ENCODE measurements around the gene ZNF335. TPM values are rescaled to one million over a fixed set of nuclear protein-coding genes. Genes with fewer than 3 reads are reported as not detected.

ZNF335 gene, protein sequence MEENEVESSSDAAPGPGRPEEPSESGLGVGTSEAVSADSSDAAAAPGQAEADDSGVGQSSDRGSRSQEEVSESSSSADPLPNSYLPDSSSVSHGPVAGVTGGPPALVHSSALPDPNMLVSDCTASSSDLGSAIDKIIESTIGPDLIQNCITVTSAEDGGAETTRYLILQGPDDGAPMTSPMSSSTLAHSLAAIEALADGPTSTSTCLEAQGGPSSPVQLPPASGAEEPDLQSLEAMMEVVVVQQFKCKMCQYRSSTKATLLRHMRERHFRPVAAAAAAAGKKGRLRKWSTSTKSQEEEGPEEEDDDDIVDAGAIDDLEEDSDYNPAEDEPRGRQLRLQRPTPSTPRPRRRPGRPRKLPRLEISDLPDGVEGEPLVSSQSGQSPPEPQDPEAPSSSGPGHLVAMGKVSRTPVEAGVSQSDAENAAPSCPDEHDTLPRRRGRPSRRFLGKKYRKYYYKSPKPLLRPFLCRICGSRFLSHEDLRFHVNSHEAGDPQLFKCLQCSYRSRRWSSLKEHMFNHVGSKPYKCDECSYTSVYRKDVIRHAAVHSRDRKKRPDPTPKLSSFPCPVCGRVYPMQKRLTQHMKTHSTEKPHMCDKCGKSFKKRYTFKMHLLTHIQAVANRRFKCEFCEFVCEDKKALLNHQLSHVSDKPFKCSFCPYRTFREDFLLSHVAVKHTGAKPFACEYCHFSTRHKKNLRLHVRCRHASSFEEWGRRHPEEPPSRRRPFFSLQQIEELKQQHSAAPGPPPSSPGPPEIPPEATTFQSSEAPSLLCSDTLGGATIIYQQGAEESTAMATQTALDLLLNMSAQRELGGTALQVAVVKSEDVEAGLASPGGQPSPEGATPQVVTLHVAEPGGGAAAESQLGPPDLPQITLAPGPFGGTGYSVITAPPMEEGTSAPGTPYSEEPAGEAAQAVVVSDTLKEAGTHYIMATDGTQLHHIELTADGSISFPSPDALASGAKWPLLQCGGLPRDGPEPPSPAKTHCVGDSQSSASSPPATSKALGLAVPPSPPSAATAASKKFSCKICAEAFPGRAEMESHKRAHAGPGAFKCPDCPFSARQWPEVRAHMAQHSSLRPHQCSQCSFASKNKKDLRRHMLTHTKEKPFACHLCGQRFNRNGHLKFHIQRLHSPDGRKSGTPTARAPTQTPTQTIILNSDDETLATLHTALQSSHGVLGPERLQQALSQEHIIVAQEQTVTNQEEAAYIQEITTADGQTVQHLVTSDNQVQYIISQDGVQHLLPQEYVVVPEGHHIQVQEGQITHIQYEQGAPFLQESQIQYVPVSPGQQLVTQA (N-terminal part only)
- 10 to 100 TPM; 28.0 to 29.0 TPM for total RNA-seq

GRCh38 chr20:45971675-45972499 is at the start of gene ZNF335:
TSS of gene ZNF335 (minus strand) at chr20:45972203. CDS start at chr20:45971410, 793 bp downstream.
- no peaks in the 10 kb centered on the region for H3K9me3 Mint-ChIP-seq
- peak; percentile 96 for DNase-seq
- H3K4me3 Mint-ChIP-seq, result peak within 1 kb of the TSS; percentile 88
- peak within 1 kb of the TSS; percentile 99 for H3K27ac Mint-ChIP-seq
- peaks cover 7% of the 10 kb centered on the region for H3K36me3 Mint-ChIP-seq
- no peaks in the 10 kb centered on the region for H3K27me3 Mint-ChIP-seq
- H3K4me1 Mint-ChIP-seq, result peaks cover 12% of the 10 kb centered on the region

- Mint-ChIP-seq H3K9me3 (no peaks in the 10 kb centered on the region), H3K4me3 (no peak overlapping the region), H3K36me3 (no peaks in the 10 kb centered on the region), H3K27ac (no peak overlapping the region), H3K4me1 (peaks cover 10% of the 10 kb centered on the region), H3K27me3 (peaks cover 49% of the 10 kb centered on the region)
- DNase-seq, result no peak
These were observed 48.6 kb upstream of the ZNF335 start for GRCh38 chr20:46020555-46020954.

- H3K27me3 Mint-ChIP-seq, result peaks cover 52% of the 10 kb centered on the region
- no peaks in the 10 kb centered on the region for H3K36me3 Mint-ChIP-seq
- no peak overlapping the region for H3K27ac Mint-ChIP-seq
- H3K9me3 Mint-ChIP-seq, result no peaks in the 10 kb centered on the region
- H3K4me3 Mint-ChIP-seq, result no peak overlapping the region
- no peak for DNase-seq
- peaks cover 15% of the 10 kb centered on the region for H3K4me1 Mint-ChIP-seq
These were observed 46.6 kb upstream of the ZNF335 start for GRCh38 chr20:46018611-46019010.

- H3K4me3 Mint-ChIP-seq, result no peak overlapping the region
- peaks cover 15% of the 10 kb centered on the region for H3K4me1 Mint-ChIP-seq
- peaks cover 52% of the 10 kb centered on the region for H3K27me3 Mint-ChIP-seq
- no peak overlapping the region for H3K27ac Mint-ChIP-seq
- no peak for DNase-seq
- H3K9me3 Mint-ChIP-seq, result no peaks in the 10 kb centered on the region
- no peaks in the 10 kb centered on the region for H3K36me3 Mint-ChIP-seq
These were observed 46.1 kb upstream of the ZNF335 start for GRCh38 chr20:46018112-46018511.

DNA sequence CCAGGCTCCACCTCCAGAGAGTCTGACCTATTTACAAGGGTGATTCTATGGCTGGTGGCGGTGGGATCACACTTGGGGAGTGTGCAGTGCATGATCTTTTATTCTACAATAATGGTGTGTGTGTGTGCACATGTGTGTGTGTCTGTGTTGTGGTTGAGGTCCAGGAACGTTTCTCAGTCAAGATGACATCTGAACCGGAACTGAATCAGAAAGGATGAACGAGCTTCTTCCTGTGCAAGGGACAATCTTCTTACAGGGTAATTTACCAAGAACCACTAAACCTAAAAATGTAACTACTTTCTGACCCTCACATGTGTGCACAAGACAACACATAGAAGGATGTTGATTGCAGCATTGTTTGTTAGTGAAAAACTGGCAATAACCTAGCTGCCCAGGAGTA is 45.3 kb upstream of the ZNF335 start:
- Mint-ChIP-seq H3K4me3 (no peak overlapping the region), H3K27ac (no peak overlapping the region), H3K9me3 (no peaks in the 10 kb centered on the region), H3K27me3 (peaks cover 55% of the 10 kb centered on the region), H3K4me1 (peaks cover 14% of the 10 kb centered on the region), H3K36me3 (no peaks in the 10 kb centered on the region)
- no peak for DNase-seq

- no peak for DNase-seq
- Mint-ChIP-seq H3K36me3 (peaks cover 3% of the 10 kb centered on the region), H3K4me3 (peak overlapping the region; percentile 6), H3K27me3 (peaks cover 62% of the 10 kb centered on the region), H3K9me3 (peaks cover 3% of the 10 kb centered on the region), H3K27ac (no peak overlapping the region), H3K4me1 (peaks cover 25% of the 10 kb centered on the region)
These were observed 42.8 kb upstream of the ZNF335 start for GRCh38 chr20:46014517-46015396.

GRCh38 chr20:46013829-46014516 is 42.0 kb upstream of the ZNF335 start:
- DNase-seq, result peak; percentile 79
- Mint-ChIP-seq H3K27me3 (peaks cover 69% of the 10 kb centered on the region), H3K9me3 (peaks cover 3% of the 10 kb centered on the region), H3K4me3 (peak overlapping the region; percentile 22), H3K27ac (no peak overlapping the region), H3K4me1 (peaks cover 33% of the 10 kb centered on the region), H3K36me3 (peaks cover 3% of the 10 kb centered on the region)

DNA sequence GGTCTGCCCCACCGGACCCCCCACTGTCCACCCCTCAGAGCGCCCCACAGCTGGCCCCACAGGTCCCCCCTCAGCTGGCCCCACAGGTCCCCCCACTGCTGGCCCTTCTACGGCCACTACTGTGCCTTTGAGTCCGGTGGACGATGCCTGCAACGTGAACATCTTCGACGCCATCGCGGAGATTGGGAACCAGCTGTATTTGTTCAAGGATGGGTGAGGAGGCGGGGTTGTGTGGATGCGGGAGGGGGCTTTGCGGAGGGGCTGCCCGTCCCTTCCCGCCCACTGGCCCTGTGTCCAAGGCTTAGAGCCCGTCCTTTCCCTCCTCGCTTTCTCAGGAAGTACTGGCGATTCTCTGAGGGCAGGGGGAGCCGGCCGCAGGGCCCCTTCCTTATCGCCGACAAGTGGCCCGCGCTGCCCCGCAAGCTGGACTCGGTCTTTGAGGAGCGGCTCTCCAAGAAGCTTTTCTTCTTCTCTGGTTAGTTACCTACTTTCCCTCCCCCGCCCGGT is 41.4 kb upstream of the ZNF335 start:
- Mint-ChIP-seq H3K36me3 (peaks cover 3% of the 10 kb centered on the region), H3K4me3 (peak overlapping the region; percentile 22)

GRCh38 chr20:46012921-46013320 is 40.9 kb upstream of the ZNF335 start:
- Mint-ChIP-seq H3K27ac (no peak overlapping the region), H3K27me3 (peaks cover 78% of the 10 kb centered on the region), H3K4me3 (no peak overlapping the region), H3K9me3 (peaks cover 3% of the 10 kb centered on the region), H3K36me3 (peaks cover 3% of the 10 kb centered on the region), H3K4me1 (peaks cover 42% of the 10 kb centered on the region)
- DNase-seq, result no peak

More for the DNA sequence above, 41.4 kb upstream of the ZNF335 start:
- Mint-ChIP-seq H3K27me3 (peaks cover 73% of the 10 kb centered on the region), H3K4me1 (peaks cover 38% of the 10 kb centered on the region), H3K27ac (no peak overlapping the region), H3K9me3 (peaks cover 3% of the 10 kb centered on the region)
- DNase-seq, result no peak

DNA sequence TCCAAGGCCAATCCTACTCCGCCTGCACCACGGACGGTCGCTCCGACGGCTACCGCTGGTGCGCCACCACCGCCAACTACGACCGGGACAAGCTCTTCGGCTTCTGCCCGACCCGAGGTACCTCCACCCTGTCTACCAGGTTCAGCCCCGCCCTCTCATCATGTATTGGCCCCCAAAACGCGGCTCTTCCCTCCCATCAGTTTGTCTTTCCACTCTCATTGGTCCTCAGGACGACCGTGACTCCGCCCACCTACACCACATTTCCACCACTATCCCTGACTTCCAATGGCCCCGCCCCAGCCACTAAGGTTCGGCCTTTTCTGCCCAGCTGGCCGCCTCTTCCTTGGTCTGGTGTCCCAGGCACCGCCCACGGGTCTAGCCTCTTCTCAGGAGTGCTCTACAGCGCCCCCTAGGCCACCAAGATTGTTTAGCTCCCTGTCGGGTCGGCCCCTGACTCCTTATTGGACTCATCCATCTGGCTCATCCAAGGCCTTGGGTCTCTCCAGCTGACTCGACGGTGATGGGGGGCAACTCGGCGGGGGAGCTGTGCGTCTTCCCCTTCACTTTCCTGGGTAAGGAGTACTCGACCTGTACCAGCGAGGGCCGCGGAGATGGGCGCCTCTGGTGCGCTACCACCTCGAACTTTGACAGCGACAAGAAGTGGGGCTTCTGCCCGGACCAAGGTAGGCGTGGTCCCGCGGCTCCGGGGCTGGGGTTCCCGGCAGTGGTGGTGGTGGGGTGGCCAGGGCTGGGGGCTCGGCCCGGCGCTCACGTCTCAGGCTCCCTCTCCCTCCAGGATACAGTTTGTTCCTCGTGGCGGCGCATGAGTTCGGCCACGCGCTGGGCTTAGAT is 39.9 kb upstream of the ZNF335 start:
- peaks cover 3% of the 10 kb centered on the region for H3K9me3 Mint-ChIP-seq
- H3K27ac Mint-ChIP-seq, result no peak overlapping the region
- H3K4me3 Mint-ChIP-seq, result peak overlapping the region; percentile 54
- DNase-seq, result peak; percentile 45
- peaks cover 87% of the 10 kb centered on the region for H3K27me3 Mint-ChIP-seq
- peaks cover 48% of the 10 kb centered on the region for H3K4me1 Mint-ChIP-seq
- H3K36me3 Mint-ChIP-seq, result peaks cover 3% of the 10 kb centered on the region

GRCh38 chr20:46010491-46011391 is 38.7 kb upstream of the ZNF335 start:
- H3K9me3 Mint-ChIP-seq, result peaks cover 3% of the 10 kb centered on the region
- H3K27ac Mint-ChIP-seq, result no peak overlapping the region
- peaks cover 53% of the 10 kb centered on the region for H3K4me1 Mint-ChIP-seq
- H3K27me3 Mint-ChIP-seq, result peaks cover 93% of the 10 kb centered on the region
- peaks cover 3% of the 10 kb centered on the region for H3K36me3 Mint-ChIP-seq
- H3K4me3 Mint-ChIP-seq, result peak overlapping the region; percentile 22
- peak; percentile 52 for DNase-seq
